ENCODE results near the gene NR2C1.
"Not testable (repeated sequence)": the region's sequence is repeated elsewhere in the genome, so short reads cannot be mapped to it uniquely, and the experiment has no call there.

NR2C1 gene

GRCh38 chr12:94997726-94998125, 75.7 kb downstream of the NR2C1 start:
- no peak for DNase-seq

GRCh38 chr12:94997061-94997460, 76.4 kb downstream of the NR2C1 start:
- DNase-seq, result no peak

GRCh38 chr12:94994312-94994711, 79.1 kb downstream of the NR2C1 start:
- DNase-seq, result no peak

- not testable (repeated sequence) for DNase-seq
Observed at GRCh38 chr12:94993855-94994254, 79.6 kb downstream of the NR2C1 start.

DNA sequence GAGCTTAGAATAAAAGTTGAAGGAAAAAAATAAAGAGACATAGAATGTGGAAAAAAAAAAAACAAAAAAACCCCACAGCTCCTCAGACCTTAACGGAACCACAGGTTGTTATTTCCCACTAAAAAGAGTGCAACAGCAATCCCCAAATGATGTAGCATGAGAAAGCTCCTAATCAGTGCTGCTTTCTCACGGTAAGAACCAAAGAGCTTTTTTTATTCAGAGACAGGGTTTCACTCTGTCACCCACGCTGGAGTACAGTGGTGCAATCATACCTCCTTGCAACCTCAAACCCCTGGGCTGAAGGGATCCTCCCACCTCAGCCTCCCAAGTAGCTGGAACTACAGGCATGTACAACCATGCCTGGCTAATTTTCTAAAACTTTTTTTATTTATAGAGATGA, 83.2 kb downstream of the NR2C1 start:
- no peak for DNase-seq

GRCh38 chr12:94988471-94988870, 84.9 kb downstream of the NR2C1 start:
- no peak for DNase-seq

GRCh38 chr12:94987801-94988200, 85.6 kb downstream of the NR2C1 start:
- DNase-seq, result no peak

GRCh38 chr12:94987076-94987669, 86.2 kb downstream of the NR2C1 start:
- DNase-seq, result no peak

DNA sequence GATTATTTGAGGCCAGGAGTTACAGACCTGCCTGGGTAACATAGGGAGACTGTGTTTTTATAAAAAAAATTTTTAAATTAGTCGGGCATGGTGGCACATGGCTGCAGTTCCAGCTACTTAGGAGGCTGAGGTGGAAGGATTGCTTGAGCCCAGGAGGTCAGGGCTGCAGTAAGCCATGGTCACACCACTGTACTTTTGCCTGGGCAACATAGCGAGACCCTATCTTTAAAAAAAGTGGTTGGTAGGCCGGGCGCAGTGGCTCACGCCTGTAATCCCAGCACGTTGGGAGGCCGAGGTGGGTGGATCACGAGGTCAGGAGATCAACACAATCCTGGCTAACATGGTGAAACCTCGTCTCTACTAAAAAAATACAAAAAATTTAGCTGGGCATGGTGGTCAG, 88.3 kb downstream of the NR2C1 start:
- not testable (repeated sequence) for DNase-seq

DNA sequence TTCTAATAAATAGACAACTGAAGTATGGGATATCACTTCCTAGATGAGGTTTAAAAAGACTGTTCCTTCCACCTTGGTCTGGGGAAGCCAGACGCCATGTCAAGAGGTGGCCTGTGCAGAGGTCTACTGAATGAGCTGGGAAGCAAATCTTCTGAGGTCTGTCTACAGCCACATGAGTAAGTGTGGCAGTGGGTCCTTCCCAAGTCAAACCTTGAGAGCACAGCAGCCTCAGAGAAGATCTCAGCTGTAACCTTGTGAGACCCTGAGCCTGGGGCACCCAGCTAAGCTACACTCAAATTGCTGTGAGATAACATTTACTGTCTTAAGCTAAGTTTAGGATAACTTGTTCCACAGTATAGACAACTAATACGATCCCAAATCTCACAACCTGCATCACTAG, 90.1 kb downstream of the NR2C1 start:
- no peak for DNase-seq

- DNase-seq, result no peak
Observed at GRCh38 chr12:94982456-94982855, 91.0 kb downstream of the NR2C1 start.

GRCh38 chr12:94980577-94980976, 92.8 kb downstream of the NR2C1 start:
- no peak for DNase-seq

DNA sequence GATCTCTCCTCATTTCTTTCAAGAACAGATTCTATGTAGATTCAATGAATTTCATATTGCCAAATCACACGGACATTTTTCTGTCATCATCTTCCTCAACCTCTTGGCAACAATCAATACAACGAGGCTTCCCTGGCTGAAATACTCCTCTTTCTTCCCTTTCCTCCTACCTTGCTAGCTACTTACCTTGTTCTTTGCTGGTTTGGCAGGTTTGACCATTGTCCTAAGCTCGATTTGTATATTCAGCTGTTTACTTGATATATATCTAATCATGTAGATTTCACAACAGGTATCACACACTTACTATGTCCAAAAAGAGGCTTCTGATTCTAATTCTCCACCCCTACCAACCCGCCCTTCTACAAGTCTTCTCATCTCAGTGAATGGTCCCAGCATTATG, 93.5 kb downstream of the NR2C1 start:
- no peak for DNase-seq

- DNase-seq, result no peak
Observed at GRCh38 chr12:94977766-94978468, 95.5 kb downstream of the NR2C1 start.

GRCh38 chr12:94973221-94973620, 100.2 kb downstream of the NR2C1 start:
- no peak for DNase-seq

DNA sequence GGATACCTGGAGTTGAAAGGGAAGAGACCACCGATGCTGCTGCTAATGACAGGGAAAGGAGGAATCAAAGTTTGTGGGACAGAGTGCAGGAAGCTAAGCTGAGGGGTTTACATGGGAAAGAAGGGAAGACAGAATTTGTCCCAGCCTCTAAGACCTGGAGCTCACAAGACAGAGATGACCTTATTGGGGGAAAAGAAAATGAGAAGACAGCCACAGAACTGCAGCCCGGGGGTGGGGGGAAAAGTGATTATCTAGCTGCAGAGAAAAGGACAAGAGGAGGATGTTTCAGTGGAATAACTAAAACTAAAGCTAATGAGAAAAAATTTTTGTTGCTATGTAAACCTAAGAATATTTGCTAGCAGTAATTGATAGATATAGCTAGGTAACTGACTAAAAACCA, 100.6 kb downstream of the NR2C1 start:
- no peak for DNase-seq

GRCh38 chr12:94971923-94972322, 101.5 kb downstream of the NR2C1 start:
- no peak for DNase-seq

GRCh38 chr12:94970560-94970959, 102.9 kb downstream of the NR2C1 start:
- DNase-seq, result no peak
